Activated CD4-positive, alpha-beta T cell treated with anti-CD3 and anti-CD28 coated beads, Interleukin-2, amount 50 U/mL, for 48 hours (primary cell): ENCODE measurements around the gene FEZ2.

Experiments used
- DNase-seq, 2 experiments: peaks; one replicate each; pipeline ENCODE4 v3.0.0-alpha.2; 2020

The FEZ2 gene

GRCh38 chr2:36526226-36526625 lies 71.7 kb downstream of the FEZ2 start:
- no peak for DNase-seq

- no peak for DNase-seq
These were observed 72.7 kb downstream of the FEZ2 start for GRCh38 chr2:36525245-36525644.

- no peak for DNase-seq
These were observed 74.8 kb downstream of the FEZ2 start for GRCh38 chr2:36523153-36523552.

- no peak for DNase-seq
These were observed 77.5 kb downstream of the FEZ2 start for GRCh38 chr2:36520431-36520830.

- DNase-seq, result no peak
These were observed 81.7 kb downstream of the FEZ2 start for GRCh38 chr2:36516136-36516870.

GRCh38 chr2:36515538-36515937 lies 82.4 kb downstream of the FEZ2 start:
- no peak for DNase-seq

- DNase-seq, result no peak
These were observed 84.3 kb downstream of the FEZ2 start for GRCh38 chr2:36513661-36514060.

GRCh38 chr2:36512705-36513104 lies 85.3 kb downstream of the FEZ2 start:
- no peak for DNase-seq

GRCh38 chr2:36511858-36512603 lies 85.9 kb downstream of the FEZ2 start:
- no peak for DNase-seq

GRCh38 chr2:36509075-36509474 lies 88.9 kb downstream of the FEZ2 start:
- DNase-seq, result no peak

- peak; percentile 22 to 36 for DNase-seq
These were observed 90.6 kb downstream of the FEZ2 start for GRCh38 chr2:36507408-36507812.
